ENCODE measurements around the gene CDKAL1.
"Not testable (repeated sequence)": the region's sequence is repeated elsewhere in the genome, so short reads cannot be mapped to it uniquely, and the experiment has no call there.

The CDKAL1 gene

DNA sequence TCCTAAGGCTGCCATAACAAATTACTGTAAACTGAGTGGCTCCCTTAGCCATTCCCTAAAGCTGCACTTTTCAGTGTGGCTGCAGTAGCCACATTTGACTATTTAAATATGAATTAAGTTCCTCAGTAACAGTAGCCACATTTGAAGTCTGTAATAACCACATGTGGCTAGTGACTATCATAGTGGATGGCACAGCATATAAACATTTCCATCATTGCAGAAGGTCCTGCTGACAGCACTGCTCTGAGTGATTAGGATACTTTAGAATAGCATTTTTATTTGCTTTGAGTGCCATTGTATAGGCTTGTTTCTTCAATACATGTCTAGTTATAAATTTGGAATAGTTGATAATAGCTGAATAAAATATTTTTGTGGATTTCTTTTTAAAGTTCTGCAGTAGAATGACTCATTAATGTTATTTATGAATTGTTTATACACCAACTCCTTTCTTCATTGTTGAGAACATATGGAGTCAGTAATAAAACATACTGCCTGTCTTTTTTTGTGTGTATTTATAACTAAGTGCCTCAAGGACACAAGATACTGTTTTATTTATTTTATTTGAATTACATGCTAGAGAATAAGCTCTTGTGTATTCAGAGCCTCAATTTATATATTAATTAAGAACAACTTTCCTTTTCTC, 217.2 kb downstream of the CDKAL1 start:
- DNase-seq, result no peak

DNA sequence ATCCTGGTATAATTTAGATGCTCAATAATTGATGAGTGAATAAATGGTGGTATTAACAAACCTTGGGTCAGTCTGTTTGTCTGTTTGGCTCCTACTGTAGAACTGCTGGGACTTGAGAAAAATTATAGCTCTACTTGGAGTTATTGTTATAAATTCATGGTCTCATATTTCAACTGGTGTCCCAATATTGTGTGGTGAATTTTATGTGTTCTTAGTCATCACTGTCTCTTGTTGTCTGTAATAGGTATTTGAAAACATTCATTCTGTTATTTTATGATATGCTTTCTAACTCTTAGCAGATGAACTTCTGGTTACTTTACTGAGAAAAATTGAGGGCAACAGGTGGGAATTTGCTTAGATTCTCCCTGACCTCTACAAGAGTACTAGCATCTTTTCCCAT, 221.4 kb downstream of the CDKAL1 start:
- no peak for DNase-seq

DNA sequence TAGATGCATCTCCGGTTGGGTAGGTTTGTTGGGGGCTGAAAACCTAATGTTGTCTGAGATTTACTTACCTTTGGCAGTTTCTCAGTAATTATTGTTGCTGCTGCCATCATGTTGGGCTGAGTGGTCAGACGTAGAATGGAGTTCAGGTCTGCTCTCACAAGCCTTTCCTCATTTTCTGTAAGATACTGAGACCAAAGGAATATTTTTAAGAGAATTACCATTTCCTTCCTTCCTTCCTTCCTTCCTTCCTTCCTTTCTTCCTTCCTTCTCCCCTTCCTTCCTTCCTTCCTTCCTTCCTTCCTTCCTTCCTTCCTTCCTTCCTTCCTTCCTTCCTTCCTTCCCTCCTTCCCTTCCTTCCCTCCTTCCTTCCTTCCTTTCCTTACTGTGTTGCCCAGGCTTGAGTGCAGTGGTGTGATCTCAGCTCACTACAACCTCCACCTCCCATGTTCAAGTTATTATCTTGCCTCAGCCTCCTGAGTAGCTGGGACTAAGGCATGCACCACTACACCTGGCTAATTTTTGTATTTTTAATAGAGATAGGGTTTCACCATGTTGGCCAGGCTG, 222.4 kb downstream of the CDKAL1 start:
- DNase-seq, result not testable (repeated sequence)

DNA sequence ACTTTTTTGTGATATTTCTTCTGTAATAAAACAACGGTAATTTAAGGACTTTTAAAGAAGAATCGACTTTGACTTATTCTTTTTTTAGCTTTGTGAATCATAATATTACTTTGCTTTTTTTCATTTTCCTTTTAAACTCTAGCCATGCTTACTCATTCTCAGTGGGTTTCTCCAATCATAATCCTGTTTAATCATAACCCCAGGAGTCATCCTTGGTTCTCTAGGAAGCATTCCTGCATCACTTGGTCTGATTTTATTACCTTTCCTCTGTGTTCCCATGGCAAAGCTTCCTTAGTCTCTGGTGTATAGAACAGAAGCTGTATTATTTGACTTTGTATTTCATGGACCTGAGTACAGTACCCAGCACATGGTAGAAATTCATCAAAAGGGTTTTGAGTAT, 223.5 kb downstream of the CDKAL1 start:
- DNase-seq, result no peak

DNA sequence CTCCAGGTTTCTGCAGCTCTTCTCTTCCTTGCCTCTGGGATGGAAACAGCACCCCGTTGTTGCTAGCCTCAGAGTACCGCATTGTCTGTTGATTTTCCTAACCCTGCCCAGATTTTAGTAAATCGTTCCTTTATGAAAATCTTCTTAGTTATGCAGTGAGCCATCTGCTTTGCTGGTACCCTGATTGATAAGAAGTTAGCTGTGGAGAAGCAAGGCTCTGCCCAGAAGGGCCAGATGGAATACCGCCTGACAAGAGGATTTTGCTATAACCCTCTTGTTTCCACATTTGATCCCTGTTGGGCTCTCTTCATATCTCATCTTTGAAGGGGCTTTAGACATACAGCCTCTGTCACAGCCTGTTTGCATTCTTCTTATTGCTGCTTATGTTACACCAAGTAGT, 229.0 kb downstream of the CDKAL1 start:
- no peak for DNase-seq

DNA sequence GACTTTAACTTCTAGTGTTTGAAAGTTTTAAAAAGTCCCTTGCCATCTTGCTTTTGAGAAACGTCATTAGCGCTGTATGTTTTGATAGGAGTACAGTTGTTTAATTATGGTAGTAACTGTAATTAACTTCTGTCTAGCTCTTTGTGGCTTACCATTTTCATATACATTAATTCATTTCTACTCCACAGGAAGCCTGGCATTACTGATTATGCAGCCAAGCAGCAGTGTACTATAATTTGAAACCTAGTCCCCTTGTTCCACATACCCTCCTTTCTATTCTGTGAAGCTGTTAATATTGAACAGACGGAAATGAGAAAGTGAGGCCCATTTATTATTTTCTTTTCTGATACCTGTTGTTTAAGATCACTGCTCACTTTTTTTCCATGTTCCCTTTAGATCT, 235.4 kb downstream of the CDKAL1 start:
- DNase-seq, result no peak

DNA sequence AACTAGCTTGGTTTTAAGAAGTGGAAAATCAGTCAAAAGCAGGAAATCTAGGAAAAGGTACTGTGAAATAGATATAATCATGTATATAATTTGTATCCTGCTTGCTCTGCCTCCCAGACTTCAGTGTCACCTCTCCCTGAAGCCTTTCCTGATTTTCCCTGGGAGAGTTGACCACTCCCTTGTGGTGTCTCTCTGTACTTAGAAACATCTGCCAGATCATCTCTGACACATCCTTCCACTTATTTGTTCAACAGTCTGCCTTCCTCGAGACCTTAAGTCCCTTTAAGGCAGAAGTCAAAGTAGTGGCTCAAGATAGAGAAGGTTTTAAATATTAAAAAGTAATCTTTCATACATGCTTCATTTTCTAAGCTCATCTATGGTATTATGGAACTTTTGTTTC, 236.5 kb downstream of the CDKAL1 start:
- no peak for DNase-seq

DNA sequence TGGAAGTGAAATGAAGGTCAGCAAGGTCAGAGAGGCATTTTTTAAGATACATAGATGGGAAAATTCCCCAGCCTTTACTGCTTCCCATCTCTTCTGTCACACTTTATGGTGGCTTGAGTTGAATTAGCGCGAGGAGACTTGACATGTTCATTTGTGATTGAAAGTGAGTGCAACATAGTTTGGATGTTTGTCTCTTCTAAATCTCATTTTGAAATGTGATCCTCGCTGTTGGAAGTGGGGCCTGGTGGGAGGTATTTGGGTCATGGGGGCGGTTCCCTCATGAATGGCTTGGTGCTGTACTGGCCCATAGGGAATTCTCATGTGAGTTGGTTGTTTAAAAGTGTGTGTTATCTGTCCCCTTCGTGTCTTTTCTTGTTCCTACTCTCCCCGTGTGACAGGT, 237.2 kb downstream of the CDKAL1 start:
- no peak for DNase-seq

DNA sequence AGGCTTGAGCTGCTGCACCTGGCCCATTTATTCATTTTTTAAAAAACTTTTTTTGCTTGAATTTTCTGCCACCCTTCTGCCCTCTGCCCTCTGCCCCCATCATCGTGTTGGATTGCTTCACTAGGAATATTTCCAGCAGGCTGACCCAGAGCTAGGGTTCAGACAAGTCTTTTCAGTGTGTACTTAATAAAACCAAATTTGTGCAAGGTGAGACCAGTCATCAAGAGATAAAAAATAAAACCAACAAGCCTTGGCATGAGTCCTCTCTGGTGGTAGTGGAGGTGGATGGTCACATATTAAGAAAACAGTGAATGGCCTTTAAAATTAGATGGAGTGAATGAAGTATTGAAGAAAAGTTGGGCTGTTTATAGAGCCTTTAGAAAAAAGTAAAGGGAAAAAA, 239.6 kb downstream of the CDKAL1 start:
- DNase-seq, result no peak

DNA sequence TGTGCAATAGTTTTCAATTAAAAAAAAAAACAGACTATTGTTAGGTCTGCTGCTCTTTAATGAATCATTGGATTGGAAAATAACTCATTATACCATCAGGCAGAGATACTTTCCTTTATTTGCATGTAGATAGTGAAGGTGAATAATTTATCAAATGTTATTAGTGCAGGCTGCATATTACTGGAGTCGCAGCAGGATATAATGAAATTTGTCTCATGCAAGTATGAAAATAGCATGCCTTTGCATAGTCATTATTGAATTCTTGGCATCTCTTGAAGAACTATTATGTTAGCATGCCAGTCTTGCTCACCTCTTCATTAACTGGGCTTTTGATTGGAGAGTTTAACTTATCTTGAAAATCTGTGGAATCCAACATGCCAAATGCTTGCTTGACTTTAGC, 241.7 kb downstream of the CDKAL1 start:
- no peak for DNase-seq

DNA sequence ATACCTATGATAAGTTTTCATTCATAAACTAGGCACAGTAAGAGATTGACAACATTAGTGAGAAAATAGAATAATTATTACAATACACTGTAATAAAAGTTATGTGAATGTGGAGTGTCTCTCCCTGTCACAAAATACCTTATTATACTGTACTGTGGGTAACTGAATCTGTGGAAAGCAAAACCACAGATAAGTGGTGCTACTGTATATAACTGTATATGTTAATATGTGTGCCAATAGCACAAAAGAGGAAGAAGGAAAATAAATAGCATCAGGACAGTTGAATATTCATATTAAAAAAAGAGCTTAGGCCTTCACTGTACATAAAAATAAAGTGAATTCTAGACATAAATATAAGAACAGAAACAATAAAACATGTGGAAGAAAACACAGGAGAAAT, 243.5 kb downstream of the CDKAL1 start:
- DNase-seq, result no peak

DNA sequence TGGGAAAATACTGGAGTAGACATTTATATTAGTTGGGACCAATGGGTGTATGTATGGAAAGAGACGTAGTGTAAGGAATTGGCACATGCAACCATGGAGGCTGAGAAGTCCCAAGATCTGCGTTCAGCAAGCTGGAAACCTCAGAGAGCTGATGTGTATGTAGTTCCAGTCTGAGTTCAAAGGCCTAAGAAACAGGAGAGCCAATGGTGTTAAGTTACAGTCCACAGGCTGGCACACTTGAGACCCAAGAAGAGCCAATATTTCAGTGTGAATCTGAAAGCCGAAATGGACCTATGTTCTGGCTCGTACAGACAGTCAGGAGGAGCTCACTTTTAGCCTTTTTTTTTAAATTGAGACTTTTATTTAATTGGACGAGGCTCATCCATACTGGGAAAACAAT, 244.2 kb downstream of the CDKAL1 start:
- DNase-seq, result no peak

DNA sequence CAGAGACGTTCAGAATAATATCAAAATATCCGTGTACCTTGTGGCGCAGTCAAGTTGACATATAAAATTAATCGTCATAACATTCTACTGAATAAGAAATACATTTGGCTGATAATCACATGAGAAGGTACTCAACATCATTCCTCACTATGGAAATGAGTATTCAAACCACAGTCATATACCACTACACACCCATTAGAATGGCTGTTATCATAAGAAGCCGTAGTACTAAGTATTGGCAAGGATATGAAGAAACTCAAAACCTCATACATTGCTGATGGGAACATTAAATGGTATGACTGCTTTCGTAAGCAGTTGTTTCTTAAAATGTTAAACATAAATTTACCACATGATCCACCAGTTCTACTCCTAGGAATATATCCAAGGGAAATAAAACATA, 244.7 kb downstream of the CDKAL1 start:
- DNase-seq, result no peak

DNA sequence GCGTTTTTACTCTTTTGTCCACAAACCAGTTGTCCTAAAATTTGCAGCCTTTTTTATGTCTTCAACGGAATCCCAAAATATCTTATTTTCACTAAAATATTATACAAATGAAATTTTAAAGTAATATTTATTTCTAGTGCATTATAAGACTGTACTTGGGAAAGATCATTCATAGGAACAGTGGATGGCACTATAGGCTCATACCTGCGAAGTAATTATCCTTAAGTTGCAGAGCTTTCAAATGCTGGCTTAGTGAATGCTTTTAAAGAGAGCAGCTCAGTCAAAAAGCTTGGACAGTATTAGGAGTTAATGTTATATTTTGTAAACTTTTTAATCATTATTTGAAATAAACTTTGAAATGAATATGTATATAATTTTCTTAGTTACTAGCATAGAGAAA, 254.9 kb downstream of the CDKAL1 start:
- no peak for DNase-seq

DNA sequence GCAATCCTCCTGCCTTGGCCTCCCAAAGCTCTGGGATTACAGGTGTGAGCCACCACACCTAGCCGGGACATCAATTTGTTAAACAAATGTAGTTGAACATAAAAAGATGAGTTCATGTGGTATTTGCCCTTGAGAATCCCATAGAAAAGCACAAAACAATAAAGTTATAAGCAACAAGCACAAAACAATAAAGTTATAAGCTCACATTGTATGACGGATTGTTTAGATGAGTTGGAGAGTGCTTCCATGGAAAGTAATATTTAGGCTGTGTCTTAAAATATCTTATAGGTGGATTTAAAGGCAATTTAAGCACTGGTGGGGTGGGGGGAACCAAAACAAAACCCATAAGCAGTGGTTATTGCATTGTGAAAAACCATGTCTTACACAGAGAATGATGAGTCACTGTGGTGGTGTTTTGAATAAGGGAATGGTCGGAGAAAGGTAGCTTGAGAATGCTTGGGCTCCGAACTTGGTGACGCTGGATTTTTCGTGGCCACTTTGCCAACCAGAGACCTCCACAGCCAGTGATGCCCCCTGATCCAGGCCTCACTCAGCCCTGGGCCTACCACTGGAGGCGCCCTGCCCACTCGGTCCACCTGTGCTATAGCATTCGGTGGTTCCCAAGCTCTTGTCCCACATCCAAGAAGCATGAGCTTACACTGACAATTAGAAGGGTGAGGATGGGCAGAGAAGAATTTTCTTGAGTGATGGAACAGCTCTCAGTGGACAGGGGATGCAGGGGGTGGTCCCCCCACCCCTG, 256.0 kb downstream of the CDKAL1 start:
- DNase-seq, result no peak

DNA sequence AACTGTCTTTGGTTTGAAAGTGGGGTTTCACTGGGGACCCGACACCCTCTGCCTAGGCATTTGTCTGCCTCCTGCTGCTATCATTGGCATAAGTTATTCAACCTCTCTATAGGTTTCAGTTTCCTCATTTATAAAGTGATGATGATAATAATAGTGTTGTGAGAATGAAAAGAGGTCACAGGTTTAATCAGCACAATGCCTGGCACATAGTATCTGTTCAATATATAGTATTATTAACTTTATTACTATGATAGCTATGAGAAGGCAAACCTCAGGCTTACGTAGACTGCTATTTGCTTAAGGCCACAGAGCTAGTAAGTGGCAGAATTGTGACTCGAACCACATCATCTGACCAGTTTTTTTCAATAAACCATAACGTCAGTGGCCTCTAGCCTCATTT, 256.8 kb downstream of the CDKAL1 start:
- DNase-seq, result no peak

DNA sequence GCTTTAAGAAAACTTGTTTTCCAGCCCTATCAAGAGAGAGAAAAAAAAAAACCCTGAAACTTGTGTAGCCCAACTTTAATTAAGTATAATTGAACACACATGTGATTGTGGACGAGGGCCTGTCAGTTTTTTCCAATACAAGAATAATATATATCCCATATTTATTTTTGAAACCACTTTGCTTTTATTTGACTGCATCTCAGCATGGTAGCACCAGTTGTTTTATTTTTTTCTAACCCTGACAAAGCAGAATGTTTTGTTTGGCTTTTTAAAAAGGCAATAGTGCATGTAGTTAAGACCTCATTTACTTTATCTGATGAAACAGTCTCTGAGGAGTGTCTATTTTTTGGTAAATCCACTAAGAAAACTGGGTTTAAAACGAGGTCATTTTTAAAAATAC, 257.7 kb downstream of the CDKAL1 start:
- no peak for DNase-seq

DNA sequence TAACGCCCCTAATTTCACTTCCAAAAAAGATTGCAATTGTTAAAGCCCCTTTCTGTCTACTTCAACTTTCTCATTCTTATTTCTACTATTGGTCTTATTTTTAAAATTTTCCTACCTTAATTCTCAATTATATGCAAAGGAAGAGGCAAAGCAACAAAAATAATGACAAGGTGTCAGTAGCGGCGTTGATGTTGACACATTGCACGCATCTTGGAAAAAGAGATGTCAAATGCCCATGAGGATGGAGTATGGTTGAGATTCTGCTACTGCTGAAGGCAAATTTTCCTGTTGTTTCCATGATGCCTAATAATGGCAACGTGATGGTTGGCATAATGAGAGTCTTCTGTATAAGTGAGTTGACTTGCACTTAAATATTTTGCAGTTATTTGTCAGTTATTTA, 258.9 kb downstream of the CDKAL1 start:
- no peak for DNase-seq

DNA sequence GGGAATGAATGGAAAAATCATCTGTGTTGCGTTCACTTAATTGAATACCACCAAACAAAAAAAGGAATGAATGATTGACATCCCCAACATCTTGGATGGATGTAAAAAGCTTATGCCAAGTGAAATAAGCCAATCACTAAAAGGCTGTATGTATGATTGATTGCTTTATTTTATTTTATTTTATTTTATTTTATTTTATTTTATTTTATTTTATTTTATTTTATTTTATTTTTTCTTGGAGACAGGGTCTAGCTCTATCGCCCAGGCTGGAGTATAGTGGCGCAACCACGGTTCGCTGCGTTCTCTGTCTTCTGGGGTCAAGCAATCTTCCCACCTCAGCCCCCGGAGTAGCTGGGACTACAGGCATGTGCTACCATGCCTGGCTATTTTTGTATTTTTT, 263.3 kb downstream of the CDKAL1 start:
- no peak for DNase-seq

DNA sequence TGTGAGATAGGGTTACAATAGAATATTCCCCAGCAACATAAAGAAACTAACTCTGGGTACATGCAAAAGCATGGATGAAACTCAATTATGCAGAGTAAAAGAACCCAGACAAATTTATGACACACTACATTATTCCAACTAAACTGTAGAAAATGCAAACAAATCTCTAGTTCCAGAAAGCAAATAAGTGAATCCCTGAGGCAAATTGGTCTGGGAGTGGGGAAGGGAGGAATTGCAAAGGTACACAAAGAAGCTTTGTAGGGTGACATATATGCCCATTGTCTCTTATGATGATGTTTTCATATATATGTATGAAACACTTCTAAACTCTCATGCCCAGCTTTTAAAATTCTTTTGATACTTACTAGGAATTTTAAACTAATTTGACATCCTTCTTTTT, 266.0 kb downstream of the CDKAL1 start:
- no peak for DNase-seq

DNA sequence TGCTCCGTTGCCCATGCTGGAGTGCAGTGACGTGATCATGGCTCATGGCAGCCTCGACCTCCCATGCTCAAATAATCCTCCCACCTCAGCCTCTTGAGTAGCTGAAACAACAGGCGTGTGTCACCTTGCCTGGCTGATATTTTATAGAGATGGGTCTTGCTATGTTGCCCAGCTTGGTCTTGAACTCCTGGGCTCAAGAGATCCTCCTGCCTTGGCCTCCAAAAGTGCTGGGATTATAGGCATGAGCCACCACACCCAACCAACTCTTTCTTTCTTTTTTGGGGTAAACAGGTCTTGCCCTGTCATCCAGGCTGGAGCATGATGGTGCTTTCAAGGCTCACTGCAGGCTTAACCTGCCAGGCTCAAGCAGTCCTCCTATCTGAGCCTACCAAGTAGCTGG, 266.4 kb downstream of the CDKAL1 start:
- DNase-seq, result no peak

DNA sequence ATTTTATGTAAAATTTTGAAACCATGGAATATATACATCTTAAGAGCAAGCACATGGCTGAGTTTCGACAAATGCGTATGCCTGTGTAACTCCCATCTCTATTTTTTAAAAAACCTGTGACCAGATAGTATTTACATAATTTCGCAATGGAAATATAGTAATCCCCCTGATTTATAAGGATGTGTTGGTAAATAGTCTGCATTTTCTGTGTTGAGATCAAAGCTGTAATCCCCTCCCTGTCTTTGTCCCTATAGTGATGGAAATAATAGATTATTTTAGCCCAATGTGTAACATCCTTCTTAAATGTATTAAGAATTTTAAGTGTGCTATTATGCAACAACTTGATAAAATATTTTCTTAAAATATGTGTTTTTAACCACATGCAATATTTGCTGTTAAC, 267.3 kb downstream of the CDKAL1 start:
- no peak for DNase-seq

DNA sequence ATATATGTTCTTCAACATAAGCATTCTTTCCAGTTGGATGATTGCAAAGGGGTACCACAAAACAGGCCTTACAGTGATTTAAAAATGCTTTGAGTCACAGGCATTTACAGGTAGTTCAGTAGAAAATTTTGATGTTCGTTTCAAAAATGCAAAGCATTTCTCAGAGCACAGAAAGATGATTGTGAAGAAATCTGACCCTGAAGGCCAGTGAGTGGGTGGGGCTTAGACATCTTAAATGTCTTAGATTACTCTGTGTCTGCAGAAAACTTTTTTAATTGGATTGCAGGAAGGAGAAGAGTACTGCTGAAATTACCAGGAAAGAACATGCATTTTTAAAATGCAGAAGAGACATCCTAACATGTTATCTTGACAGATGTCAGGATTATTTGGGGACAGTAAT, 268.3 kb downstream of the CDKAL1 start:
- no peak for DNase-seq

DNA sequence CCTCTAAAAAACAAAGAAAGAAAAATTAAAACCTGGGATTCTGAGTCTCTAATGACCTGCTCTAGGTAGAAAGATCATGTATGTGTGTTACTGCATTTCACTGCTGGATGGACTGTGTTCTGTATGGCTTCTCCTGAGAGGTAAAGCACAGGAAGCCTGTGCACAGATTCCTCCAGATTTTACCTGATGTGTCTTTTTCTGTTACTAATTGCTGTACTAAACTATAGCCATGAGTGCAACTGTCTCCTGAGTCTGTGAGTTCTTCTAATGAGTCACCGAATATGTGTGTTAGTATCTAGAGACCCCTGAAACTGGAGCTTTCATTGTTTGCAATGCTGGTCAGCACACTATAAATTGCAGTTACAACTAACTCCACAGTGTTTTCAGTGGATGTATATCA, 270.8 kb downstream of the CDKAL1 start:
- DNase-seq, result no peak

DNA sequence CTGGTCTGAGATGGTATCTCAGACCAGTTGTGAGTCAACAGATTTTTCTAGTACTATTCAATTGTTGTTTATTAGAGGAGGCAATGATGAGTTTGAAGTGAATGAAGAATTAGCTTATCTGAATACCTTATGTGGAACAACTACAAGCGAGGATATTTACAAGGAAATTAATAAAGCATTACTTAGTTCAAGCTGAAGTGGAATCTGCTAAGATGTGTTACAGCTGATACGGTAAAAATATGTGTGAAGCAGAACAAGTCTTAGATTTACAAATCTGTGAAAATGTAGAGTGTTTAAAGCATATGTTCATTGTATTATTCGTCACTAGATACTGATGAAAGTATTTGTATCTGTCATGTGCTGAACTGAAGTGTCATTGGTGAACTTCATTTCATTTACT, 272.4 kb downstream of the CDKAL1 start:
- DNase-seq, result no peak
